WERI-Rb-1 (cell line): ENCODE measurements around the gene IL3.

ENCODE experiments used
- DNase-seq: peaks from one replicate; pipeline ENCODE4 v3.0.0-alpha.2; 2020
- H3K27ac ChIP-seq: fragments of 250-450 bp; sonication (Bioruptor Pico); 2 replicates; pipeline ENCODE4 v1.5.1; 2020; ENCODE audit warnings: mild to moderate bottlenecking, moderate library complexity
- H3K27me3 ChIP-seq: fragments of 250-450 bp; sonication (Bioruptor Pico); 2 replicates; pipeline ENCODE4 v1.5.1; 2021; ENCODE audit warnings: mild to moderate bottlenecking, low read depth, moderate library complexity; ENCODE audit not compliant: insufficient read depth, severe bottlenecking
- H3K36me3 ChIP-seq: fragments of 250-450 bp; sonication (Bioruptor Pico); 2 replicates; pipeline ENCODE4 v1.5.1; 2020; ENCODE audit warnings: mild to moderate bottlenecking, moderate library complexity
- H3K4me3 ChIP-seq: 2 replicates; pipeline ENCODE4 v1.5.1; 2011; ENCODE audit warnings: low read depth, mild to moderate bottlenecking, control low read depth, low read length
- H3K9me3 ChIP-seq: fragments of 250-450 bp; sonication (Bioruptor Pico); 2 replicates; pipeline ENCODE4 v1.5.1; 2021; ENCODE audit warnings: mild to moderate bottlenecking, moderate library complexity; ENCODE audit not compliant: severe bottlenecking
- CTCF ChIP-seq: IDR thresholded peaks from 2 replicates; pipeline ENCODE4 v1.5.1; 2011; ENCODE audit warnings: low read depth, mild to moderate bottlenecking, control low read depth, inconsistent platforms, low read length

Gene IL3

GRCh38 chr5:132055441-132055807 lies 5.0 kb upstream of the IL3 start:
- DNase-seq = peak; percentile 6
- no peak overlapping the region for H3K4me3 ChIP-seq
- TF ChIP-seq CTCF = no peak
- H3K36me3 ChIP-seq = no peaks in the 10 kb centered on the region
- H3K27me3 ChIP-seq = no peaks in the 10 kb centered on the region
- H3K27ac ChIP-seq = no peak overlapping the region
- H3K9me3 ChIP-seq = no peaks in the 10 kb centered on the region

GRCh38 chr5:132055808-132056609 lies 4.4 kb upstream of the IL3 start:
- peak; percentile 20 for DNase-seq

GRCh38 chr5:132056610-132057497 lies 3.6 kb upstream of the IL3 start:
- no peak for TF ChIP-seq CTCF
- Histone ChIP-seq H3K4me3 (no peak overlapping the region), H3K27ac (no peak overlapping the region), H3K36me3 (no peaks in the 10 kb centered on the region), H3K27me3 (no peaks in the 10 kb centered on the region), H3K9me3 (no peaks in the 10 kb centered on the region)
- DNase-seq = peak; percentile 3

More at GRCh38 chr5:132055808-132056609, 4.4 kb upstream of the IL3 start:
- TF ChIP-seq CTCF = no peak
- no peaks in the 10 kb centered on the region for H3K9me3 ChIP-seq
- H3K27ac ChIP-seq = no peak overlapping the region
- H3K36me3 ChIP-seq = no peaks in the 10 kb centered on the region
- H3K27me3 ChIP-seq = no peaks in the 10 kb centered on the region
- no peak overlapping the region for H3K4me3 ChIP-seq

GRCh38 chr5:132057498-132058255 lies 2.8 kb upstream of the IL3 start:
- Histone ChIP-seq H3K27ac (no peak overlapping the region), H3K27me3 (no peaks in the 10 kb centered on the region), H3K9me3 (no peaks in the 10 kb centered on the region), H3K36me3 (no peaks in the 10 kb centered on the region), H3K4me3 (no peak overlapping the region)
- no peak for TF ChIP-seq CTCF
- DNase-seq = peak; percentile 3

GRCh38 chr5:132058646-132059042 lies 1.8 kb upstream of the IL3 start:
- no peak for TF ChIP-seq CTCF
- DNase-seq = no peak
- no peak overlapping the region for H3K4me3 ChIP-seq
- H3K27me3 ChIP-seq = no peaks in the 10 kb centered on the region
- no peaks in the 10 kb centered on the region for H3K9me3 ChIP-seq
- no peaks in the 10 kb centered on the region for H3K36me3 ChIP-seq
- H3K27ac ChIP-seq = no peak overlapping the region
